ENCODE measurements around the gene PHACTR1. TPM values are rescaled to one million over a fixed set of nuclear protein-coding genes. Genes with fewer than 3 reads are reported as not detected.

Gene PHACTR1
- total RNA-seq, 1 experiment from 2014 or later: 0.05 TPM

DNA sequence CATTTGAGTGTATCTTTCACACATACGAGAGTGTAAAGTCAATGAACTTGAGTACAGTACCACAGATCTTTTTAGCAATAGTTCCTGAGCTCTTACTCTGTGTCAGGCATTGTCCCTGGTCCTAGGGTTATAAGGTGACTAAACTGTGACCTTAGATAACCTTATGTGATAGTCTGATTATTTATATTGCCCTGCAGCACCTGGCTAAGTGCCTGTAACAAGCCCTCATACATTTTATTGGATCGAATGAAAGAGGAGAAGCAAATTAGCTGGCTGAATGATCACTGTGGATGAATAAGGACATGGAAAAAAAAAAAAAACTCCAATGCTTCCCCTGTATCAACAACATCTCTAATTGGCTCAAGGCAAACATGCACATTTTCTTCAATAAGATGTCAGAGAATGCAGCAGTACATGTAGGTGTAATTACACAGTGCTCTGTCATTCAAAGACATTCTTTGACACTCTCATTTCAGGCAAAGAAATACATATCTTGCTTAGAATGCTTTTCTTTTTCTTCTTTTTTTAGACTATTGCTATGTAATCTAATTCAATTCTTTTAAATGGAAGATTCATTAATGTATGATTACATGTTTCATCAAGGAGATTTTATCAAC lies 153.4 kb downstream of the PHACTR1 start:
- POLR2A ChIA-PET: no interaction called here
- in situ Hi-C loops (cut with HindIII; ENCODE audit: low pct_unique_long_range_greater_than_20kb, low sequenced_read_pairs): no loop called here

DNA sequence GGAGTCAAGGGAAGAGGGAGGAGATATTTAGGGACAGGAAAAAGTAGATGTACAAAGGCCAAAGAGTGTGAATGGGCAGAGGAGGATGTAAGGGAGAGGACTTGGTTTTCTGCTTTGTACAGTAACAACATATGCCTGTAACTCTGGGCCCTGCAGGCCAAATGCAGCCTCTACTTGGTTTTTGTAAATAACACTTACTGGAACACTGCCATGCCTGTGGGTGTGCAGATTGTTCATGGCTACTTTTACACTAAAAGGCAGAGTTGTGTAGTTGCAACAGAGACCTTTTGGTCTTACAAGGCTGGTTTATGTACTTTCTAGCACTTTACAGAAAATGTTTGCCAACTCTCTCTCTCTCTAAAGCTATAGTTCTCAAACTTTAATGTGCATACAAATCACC lies 157.1 kb downstream of the PHACTR1 start:
- H3K27me3 ChIP-seq (ENCODE audit: control insufficient read depth, insufficient read depth, low read length): peaks cover 3% of the 10 kb centered on the region; the same call in 1 of the 2 replicates
- no peaks in the 10 kb centered on the region for H3K36me3 ChIP-seq (ENCODE audit: control insufficient read depth, insufficient read depth, low read length)
- intact Hi-C loops (cut with micrococcal nuclease; ENCODE audit: unreplicated experiment): no loop called here
- no peak overlapping the region for H3K27ac ChIP-seq (ENCODE audit: low read length)
- BruUV-seq (replicated peaks): no TSS peak
- TF ChIP-seq, protein P1, sequence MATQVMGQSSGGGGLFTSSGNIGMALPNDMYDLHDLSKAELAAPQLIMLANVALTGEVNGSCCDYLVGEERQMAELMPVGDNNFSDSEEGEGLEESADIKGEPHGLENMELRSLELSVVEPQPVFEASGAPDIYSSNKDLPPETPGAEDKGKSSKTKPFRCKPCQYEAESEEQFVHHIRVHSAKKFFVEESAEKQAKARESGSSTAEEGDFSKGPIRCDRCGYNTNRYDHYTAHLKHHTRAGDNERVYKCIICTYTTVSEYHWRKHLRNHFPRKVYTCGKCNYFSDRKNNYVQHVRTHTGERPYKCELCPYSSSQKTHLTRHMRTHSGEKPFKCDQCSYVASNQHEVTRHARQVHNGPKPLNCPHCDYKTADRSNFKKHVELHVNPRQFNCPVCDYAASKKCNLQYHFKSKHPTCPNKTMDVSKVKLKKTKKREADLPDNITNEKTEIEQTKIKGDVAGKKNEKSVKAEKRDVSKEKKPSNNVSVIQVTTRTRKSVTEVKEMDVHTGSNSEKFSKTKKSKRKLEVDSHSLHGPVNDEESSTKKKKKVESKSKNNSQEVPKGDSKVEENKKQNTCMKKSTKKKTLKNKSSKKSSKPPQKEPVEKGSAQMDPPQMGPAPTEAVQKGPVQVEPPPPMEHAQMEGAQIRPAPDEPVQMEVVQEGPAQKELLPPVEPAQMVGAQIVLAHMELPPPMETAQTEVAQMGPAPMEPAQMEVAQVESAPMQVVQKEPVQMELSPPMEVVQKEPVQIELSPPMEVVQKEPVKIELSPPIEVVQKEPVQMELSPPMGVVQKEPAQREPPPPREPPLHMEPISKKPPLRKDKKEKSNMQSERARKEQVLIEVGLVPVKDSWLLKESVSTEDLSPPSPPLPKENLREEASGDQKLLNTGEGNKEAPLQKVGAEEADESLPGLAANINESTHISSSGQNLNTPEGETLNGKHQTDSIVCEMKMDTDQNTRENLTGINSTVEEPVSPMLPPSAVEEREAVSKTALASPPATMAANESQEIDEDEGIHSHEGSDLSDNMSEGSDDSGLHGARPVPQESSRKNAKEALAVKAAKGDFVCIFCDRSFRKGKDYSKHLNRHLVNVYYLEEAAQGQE (IDR thresholded peaks at IDR 0.05; ENCODE audit: insufficient read depth in 1 of 2, low read depth in 2 of 2, low read length in 1 of 2): no peak
- TF ChIP-seq, protein P2, sequence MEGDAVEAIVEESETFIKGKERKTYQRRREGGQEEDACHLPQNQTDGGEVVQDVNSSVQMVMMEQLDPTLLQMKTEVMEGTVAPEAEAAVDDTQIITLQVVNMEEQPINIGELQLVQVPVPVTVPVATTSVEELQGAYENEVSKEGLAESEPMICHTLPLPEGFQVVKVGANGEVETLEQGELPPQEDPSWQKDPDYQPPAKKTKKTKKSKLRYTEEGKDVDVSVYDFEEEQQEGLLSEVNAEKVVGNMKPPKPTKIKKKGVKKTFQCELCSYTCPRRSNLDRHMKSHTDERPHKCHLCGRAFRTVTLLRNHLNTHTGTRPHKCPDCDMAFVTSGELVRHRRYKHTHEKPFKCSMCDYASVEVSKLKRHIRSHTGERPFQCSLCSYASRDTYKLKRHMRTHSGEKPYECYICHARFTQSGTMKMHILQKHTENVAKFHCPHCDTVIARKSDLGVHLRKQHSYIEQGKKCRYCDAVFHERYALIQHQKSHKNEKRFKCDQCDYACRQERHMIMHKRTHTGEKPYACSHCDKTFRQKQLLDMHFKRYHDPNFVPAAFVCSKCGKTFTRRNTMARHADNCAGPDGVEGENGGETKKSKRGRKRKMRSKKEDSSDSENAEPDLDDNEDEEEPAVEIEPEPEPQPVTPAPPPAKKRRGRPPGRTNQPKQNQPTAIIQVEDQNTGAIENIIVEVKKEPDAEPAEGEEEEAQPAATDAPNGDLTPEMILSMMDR (IDR thresholded peaks at IDR 0.05): no peak
- TF ChIP-seq POLR2AphosphoS5 (IDR thresholded peaks at IDR 0.05; ENCODE audit: low read depth, low read length) (no peak), SIN3A (IDR thresholded peaks at IDR 0.05; ENCODE audit: borderline replicate concordance, insufficient read depth, low read depth, low read length) (no peak)
- in situ Hi-C loops (cut with HindIII; ENCODE audit: low pct_unique_long_range_greater_than_20kb, low sequenced_read_pairs): no loop called here
- no peaks in the 10 kb centered on the region for H3K9me3 ChIP-seq (ENCODE audit: control insufficient read depth, insufficient read depth, low read depth, low read length)
- ChIA-PET POLR2A (no interaction called here), CTCF (no interaction called here)
- DNase-seq (ENCODE audit: low read depth, low spot score): no peak
- ATAC-seq: no peak
- H3K4me1 ChIP-seq (ENCODE audit: control insufficient read depth, insufficient read depth, low read length): no peaks in the 10 kb centered on the region
- H3K4me3 ChIP-seq (ENCODE audit: low read depth in 2 of 2, low read length in 2 of 2): no peak overlapping the region

More for the DNA sequence above, 153.4 kb downstream of the PHACTR1 start:
- no peak for ATAC-seq
- no peak overlapping the region for H3K4me3 ChIP-seq (ENCODE audit: low read depth in 2 of 2, low read length in 2 of 2)
- H3K27me3 ChIP-seq (ENCODE audit: control insufficient read depth, insufficient read depth, low read length): 0 out of 2 replicates have a peak, but pooled peaks cover 4% of the 10 kb centered on the region
- BruUV-seq (replicated peaks): no TSS peak
- H3K4me1 ChIP-seq (ENCODE audit: control insufficient read depth, insufficient read depth, low read length): no peaks in the 10 kb centered on the region
- CTCF ChIA-PET: no interaction called here
- intact Hi-C loops (cut with micrococcal nuclease; ENCODE audit: unreplicated experiment): no loop called here
- no peak overlapping the region for H3K27ac ChIP-seq (ENCODE audit: low read length)
- no peak for DNase-seq (ENCODE audit: low read depth, low spot score)
- H3K36me3 ChIP-seq (ENCODE audit: control insufficient read depth, insufficient read depth, low read length): no peaks in the 10 kb centered on the region
- TF ChIP-seq TCF7L2 (IDR thresholded peaks at IDR 0.05; ENCODE audit: low read depth, low read length): no peak
- no peak for TF ChIP-seq POLR2AphosphoS5 (IDR thresholded peaks at IDR 0.05; ENCODE audit: low read depth, low read length)
- TF ChIP-seq, protein P1 (IDR thresholded peaks at IDR 0.05; ENCODE audit: insufficient read depth in 1 of 2, low read depth in 2 of 2, low read length in 1 of 2): no peak
- TF ChIP-seq, protein P2 (IDR thresholded peaks at IDR 0.05): no peak
- no peak for TF ChIP-seq SIN3A (IDR thresholded peaks at IDR 0.05; ENCODE audit: borderline replicate concordance, insufficient read depth, low read depth, low read length)
- H3K9me3 ChIP-seq (ENCODE audit: control insufficient read depth, insufficient read depth, low read depth, low read length): no peaks in the 10 kb centered on the region
